ENCODE measurements around the gene KIRREL3. TPM values are rescaled to one million over a fixed set of nuclear protein-coding genes. Genes with fewer than 3 reads are reported as not detected.

Gene KIRREL3
- total and polyA plus RNA-seq, 4 donors, result 0.02 to 0.71 (median 0.15) TPM; not detected in 1

DNA sequence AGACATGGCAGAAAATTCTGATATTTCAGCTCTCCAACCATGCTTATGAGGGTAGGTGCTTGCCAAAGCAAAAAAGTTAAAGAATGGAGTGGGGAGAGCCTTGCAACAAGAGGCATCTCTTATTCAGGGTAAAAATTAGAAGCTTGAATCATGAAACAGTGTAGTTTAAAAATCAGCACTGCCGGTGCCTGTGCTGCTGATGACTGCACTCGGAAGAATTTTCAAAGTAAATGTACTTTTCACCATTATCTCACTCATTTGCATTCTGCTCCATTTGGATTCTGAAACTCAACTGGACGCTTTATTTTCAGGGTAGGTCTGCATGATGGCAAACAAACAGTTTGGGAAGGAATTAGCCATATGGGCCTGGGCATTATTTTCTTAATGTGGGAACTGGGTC is 126.3 kb downstream of the KIRREL3 start:
- no peak for TF ChIP-seq CTCF (IDR thresholded peaks at IDR 0.05; ENCODE audit: control extremely low read depth, extremely low read depth)
- Histone ChIP-seq H3K27me3 (ENCODE audit: control insufficient read depth in 3 of 3, insufficient read depth in 3 of 3, low read length in 2 of 3) (no peaks in the 10 kb centered on the region), H3K36me3 (ENCODE audit: control insufficient read depth in 4 of 4, insufficient read depth in 4 of 4, low read length in 4 of 4) (no peaks in the 10 kb centered on the region), H3K4me3 (no peak overlapping the region), H3K9me3 (ENCODE audit: control insufficient read depth in 4 of 4, insufficient read depth in 3 of 4, low read length in 3 of 4) (no peaks in the 10 kb centered on the region), H3K4me1 (ENCODE audit: control insufficient read depth in 5 of 5, insufficient read depth in 5 of 5, low read length in 5 of 5) (peaks cover 0 to 2% (median 0%) of the 10 kb centered on the region in 5 donors), H3K9ac (ENCODE audit: insufficient read depth in 1 of 2, low read length in 2 of 2) (no peak overlapping the region), H3K27ac (ENCODE audit: low read depth in 1 of 2, low read length in 1 of 2) (no peak overlapping the region)
- 77 to 88% methylated on average over 3 of the region's 3 CpGs for WGBS, 2 donors
- ATAC-seq (ENCODE audit: insufficient read depth, low FRiP score) (no peak), DNase-seq (no peak)

- TF ChIP-seq CTCF (IDR thresholded peaks at IDR 0.05; ENCODE audit: control extremely low read depth, extremely low read depth), result no peak
- Histone ChIP-seq H3K9me3 (ENCODE audit: control insufficient read depth in 4 of 4, insufficient read depth in 3 of 4, low read length in 3 of 4) (no peaks in the 10 kb centered on the region), H3K27ac (ENCODE audit: low read depth in 1 of 2, low read length in 1 of 2) (no peak overlapping the region), H3K27me3 (ENCODE audit: control insufficient read depth in 3 of 3, insufficient read depth in 3 of 3, low read length in 2 of 3) (no peaks in the 10 kb centered on the region), H3K4me1 (ENCODE audit: control insufficient read depth in 5 of 5, insufficient read depth in 5 of 5, low read length in 5 of 5) (peaks cover 0 to 7% (median 0%) of the 10 kb centered on the region in 5 donors), H3K4me3 (no peak overlapping the region), H3K9ac (ENCODE audit: insufficient read depth in 1 of 2, low read length in 2 of 2) (no peak overlapping the region), H3K36me3 (ENCODE audit: control insufficient read depth in 4 of 4, insufficient read depth in 4 of 4, low read length in 4 of 4) (no peaks in the 10 kb centered on the region)
- ATAC-seq (ENCODE audit: insufficient read depth, low FRiP score) (no peak), DNase-seq (no peak)
These were observed 128.8 kb downstream of the KIRREL3 start for GRCh38 chr11:126871792-126872191.

GRCh38 chr11:126870021-126870420 is 130.5 kb downstream of the KIRREL3 start:
- no peak overlapping the region for H3K9ac ChIP-seq (ENCODE audit: insufficient read depth in 1 of 2, low read length in 2 of 2)
- no peak for ATAC-seq (ENCODE audit: insufficient read depth, low FRiP score)

More at GRCh38 chr11:126870021-126870420, 130.5 kb downstream of the KIRREL3 start:
- no peak for DNase-seq
- no peak for TF ChIP-seq CTCF (IDR thresholded peaks at IDR 0.05; ENCODE audit: control extremely low read depth, extremely low read depth)
- Histone ChIP-seq H3K9me3 (ENCODE audit: control insufficient read depth in 4 of 4, insufficient read depth in 3 of 4, low read length in 3 of 4) (no peaks in the 10 kb centered on the region), H3K27me3 (ENCODE audit: control insufficient read depth in 3 of 3, insufficient read depth in 3 of 3, low read length in 2 of 3) (no peaks in the 10 kb centered on the region), H3K4me1 (ENCODE audit: control insufficient read depth in 5 of 5, insufficient read depth in 5 of 5, low read length in 5 of 5) (peaks cover 0 to 17% (median 0%) of the 10 kb centered on the region in 5 donors), H3K36me3 (ENCODE audit: control insufficient read depth in 4 of 4, insufficient read depth in 4 of 4, low read length in 4 of 4) (no peaks in the 10 kb centered on the region), H3K4me3 (no peak overlapping the region), H3K27ac (ENCODE audit: low read depth in 1 of 2, low read length in 1 of 2) (no peak overlapping the region)
- 55 to 72% methylated on average over 4 of the region's 4 CpGs for WGBS, 2 donors
